ENCODE measurements around the gene ELOVL5. TPM values are rescaled to one million over a fixed set of nuclear protein-coding genes. Genes with fewer than 3 reads are reported as not detected.

Gene ELOVL5
- polyA plus RNA-seq, 1 of the 3 experiments (the other 2 are of a cell fraction) = 31.9 TPM

- Histone ChIP-seq H3K36me3 (replicated peaks in 1 of 2; ENCODE audit: control insufficient read depth in 1 of 2, insufficient read depth in 2 of 2, low read length in 1 of 2) (peaks cover 14 to 15% of the 10 kb centered on the region in 2 experiments), H3K4me1 (ENCODE audit: control insufficient read depth in 1 of 2, insufficient read depth in 2 of 2, low read depth in 1 of 2, low read length in 1 of 2) (peaks cover 4 to 5% of the 10 kb centered on the region in 2 experiments; a peak in 3 of 4 replicates)
- CTCF ChIA-PET = interaction anchor here (3.3 kb wide), 1 partner anchor 12 kb away, joined by 19 read pairs; no protein-coding TSS in a partner anchor
These were observed 66.5 kb downstream of the ELOVL5 start for GRCh38 chr6:53282234-53282633.

More at GRCh38 chr6:53282234-53282633, 66.5 kb downstream of the ELOVL5 start:
- Histone ChIP-seq H3K9ac (no peak overlapping the region), H3F3A (replicated peaks; ENCODE audit: insufficient read depth) (no peaks in the 10 kb centered on the region), H3K4me2 (no peak overlapping the region), H4K20me1 (ENCODE audit: insufficient read depth) (no peaks in the 10 kb centered on the region), H3K79me2 (ENCODE audit: insufficient read depth) (peaks cover 24% of the 10 kb centered on the region; the same call in 1 of the 2 replicates), H3K4me3 (ENCODE audit: low read depth in 2 of 2, low read length in 1 of 2) (no peak overlapping the region), H3K27me3 (ENCODE audit: insufficient read depth) (no peaks in the 10 kb centered on the region), H3K9me3 (no peaks in the 10 kb centered on the region), H2AFZ (ENCODE audit: low read depth) (no peak overlapping the region), H3K27ac (ENCODE audit: low read depth in 2 of 2, low read length in 1 of 2) (peak overlapping the region in 1 of 2 experiments; percentile 39; a peak in 2 of 4 replicates), H3K9me2 (no peaks in the 10 kb centered on the region)
- TF ChIP-seq USF2 (IDR thresholded peaks at IDR 0.05; ENCODE audit: borderline replicate concordance, low read depth, low read length) (no peak), MEF2A (IDR thresholded peaks at IDR 0.05; ENCODE audit: borderline replicate concordance, low read depth) (no peak), FOSL2 (IDR thresholded peaks at IDR 0.05; ENCODE audit: borderline replicate concordance, low read depth) (no peak), MXI1 (IDR thresholded peaks at IDR 0.05; ENCODE audit: low read depth, low read length) (no peak), POLR2AphosphoS5 (IDR thresholded peaks at IDR 0.05; ENCODE audit: low read depth, low read length) (no peak), CHD2 (IDR thresholded peaks at IDR 0.05; ENCODE audit: low read length, partially characterized antibody) (no peak), EZH2phosphoT487 (IDR thresholded peaks at IDR 0.05; ENCODE audit: borderline replicate concordance, low read depth) (no peak), ZBTB33 (IDR thresholded peaks at IDR 0.05; ENCODE audit: borderline replicate concordance, low read depth) (no peak), NRF1 (IDR thresholded peaks at IDR 0.05; ENCODE audit: low read depth, low read length) (no peak), GATA2 (CRISPR knock-in tag; IDR thresholded peaks at IDR 0.05) (no peak), SIN3A (IDR thresholded peaks at IDR 0.05; ENCODE audit: borderline replicate concordance, low read depth, low read length) (no peak), JUND (IDR thresholded peaks at IDR 0.05) (no peak), RAD21 (IDR thresholded peaks at IDR 0.05; ENCODE audit: low read length) (no peak), SMC3 (IDR thresholded peaks at IDR 0.05; ENCODE audit: low read depth, low read length) (no peak), FOXM1 (IDR thresholded peaks at IDR 0.05; ENCODE audit: low read depth) (no peak)
- TF ChIP-seq, protein P1, sequence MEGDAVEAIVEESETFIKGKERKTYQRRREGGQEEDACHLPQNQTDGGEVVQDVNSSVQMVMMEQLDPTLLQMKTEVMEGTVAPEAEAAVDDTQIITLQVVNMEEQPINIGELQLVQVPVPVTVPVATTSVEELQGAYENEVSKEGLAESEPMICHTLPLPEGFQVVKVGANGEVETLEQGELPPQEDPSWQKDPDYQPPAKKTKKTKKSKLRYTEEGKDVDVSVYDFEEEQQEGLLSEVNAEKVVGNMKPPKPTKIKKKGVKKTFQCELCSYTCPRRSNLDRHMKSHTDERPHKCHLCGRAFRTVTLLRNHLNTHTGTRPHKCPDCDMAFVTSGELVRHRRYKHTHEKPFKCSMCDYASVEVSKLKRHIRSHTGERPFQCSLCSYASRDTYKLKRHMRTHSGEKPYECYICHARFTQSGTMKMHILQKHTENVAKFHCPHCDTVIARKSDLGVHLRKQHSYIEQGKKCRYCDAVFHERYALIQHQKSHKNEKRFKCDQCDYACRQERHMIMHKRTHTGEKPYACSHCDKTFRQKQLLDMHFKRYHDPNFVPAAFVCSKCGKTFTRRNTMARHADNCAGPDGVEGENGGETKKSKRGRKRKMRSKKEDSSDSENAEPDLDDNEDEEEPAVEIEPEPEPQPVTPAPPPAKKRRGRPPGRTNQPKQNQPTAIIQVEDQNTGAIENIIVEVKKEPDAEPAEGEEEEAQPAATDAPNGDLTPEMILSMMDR (IDR thresholded peaks at IDR 0.05) = no peak
- TF ChIP-seq, protein P2, sequence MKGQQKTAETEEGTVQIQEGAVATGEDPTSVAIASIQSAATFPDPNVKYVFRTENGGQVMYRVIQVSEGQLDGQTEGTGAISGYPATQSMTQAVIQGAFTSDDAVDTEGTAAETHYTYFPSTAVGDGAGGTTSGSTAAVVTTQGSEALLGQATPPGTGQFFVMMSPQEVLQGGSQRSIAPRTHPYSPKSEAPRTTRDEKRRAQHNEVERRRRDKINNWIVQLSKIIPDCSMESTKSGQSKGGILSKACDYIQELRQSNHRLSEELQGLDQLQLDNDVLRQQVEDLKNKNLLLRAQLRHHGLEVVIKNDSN (IDR thresholded peaks at IDR 0.05; ENCODE audit: borderline replicate concordance, low read depth) = no peak
- POLR2A ChIA-PET = no interaction called here
- no peak for DNase-seq
- WGBS (ENCODE audit: low lambda C conversion rate) = 100% methylated on average over 1 of the region's 2 CpGs

Data from SK-N-SH (cell line).